Activated T-helper 17 cell treated with anti-CD3 and anti-CD28 coated beads, Interleukin-2, amount 50 U/mL, for 72 hours (primary cell): Measurements from ENCODE around the gene CLEC5A. TPM values are rescaled to one million over a fixed set of nuclear protein-coding genes. Genes with fewer than 3 reads are reported as not detected.
A peak's percentile ranks its signal among the peaks of the same experiment; 100 is the strongest.
"Not testable (repeated sequence)": the region's sequence is repeated elsewhere in the genome, so short reads cannot be mapped to it uniquely, and the experiment has no call there.

Experiments used
- ATAC-seq: fragments of 150-1000 bp; cut with Tn5 transposase; replicated peaks from 2 replicates; pipeline ENCODE4 v1.10.0; 2021; ENCODE audit warnings: mild to moderate bottlenecking, moderate library complexity
- H3K27ac Mint-ChIP-seq: one replicate; pipeline ENCODE4 v1.8.0; 2022; ENCODE audit warnings: mixed read lengths
- H3K27me3 Mint-ChIP-seq: one replicate; pipeline ENCODE4 v1.8.0; 2022; ENCODE audit warnings: mixed read lengths
- H3K36me3 Mint-ChIP-seq: one replicate; pipeline ENCODE4 v1.8.0; 2022; ENCODE audit warnings: low read depth, mild to moderate bottlenecking, mixed read lengths
- H3K4me1 Mint-ChIP-seq: one replicate; pipeline ENCODE4 v1.8.0; 2022; ENCODE audit warnings: mixed read lengths
- H3K4me3 Mint-ChIP-seq: one replicate; pipeline ENCODE4 v1.8.0; 2022; ENCODE audit warnings: mild to moderate bottlenecking, mixed read lengths
- H3K9me3 Mint-ChIP-seq: one replicate; pipeline ENCODE4 v1.8.0; 2022; ENCODE audit warnings: mixed read lengths
- total RNA-seq, 2 donors: library from RNA; stranded (reverse); gene quantifications; one replicate each; pipeline ENCODE4 v1.2.3, GENCODE V29; 2022

Gene CLEC5A
- total RNA-seq: not detected

GRCh38 chr7:141946796-141947195 is at the start of gene CLEC5A:
Gene CLEC5A, minus strand, starts transcription at chr7:141946974. Its CDS starts 682 bp downstream, at chr7:141946292.
- Mint-ChIP-seq H3K4me3 (no peak within 1 kb of the TSS), H3K4me1 (no peaks in the 10 kb centered on the region), H3K9me3 (no peaks in the 10 kb centered on the region), H3K27ac (no peak within 1 kb of the TSS), H3K36me3 (no peaks in the 10 kb centered on the region), H3K27me3 (peaks cover 9% of the 10 kb centered on the region)
- ATAC-seq: no peak

DNA sequence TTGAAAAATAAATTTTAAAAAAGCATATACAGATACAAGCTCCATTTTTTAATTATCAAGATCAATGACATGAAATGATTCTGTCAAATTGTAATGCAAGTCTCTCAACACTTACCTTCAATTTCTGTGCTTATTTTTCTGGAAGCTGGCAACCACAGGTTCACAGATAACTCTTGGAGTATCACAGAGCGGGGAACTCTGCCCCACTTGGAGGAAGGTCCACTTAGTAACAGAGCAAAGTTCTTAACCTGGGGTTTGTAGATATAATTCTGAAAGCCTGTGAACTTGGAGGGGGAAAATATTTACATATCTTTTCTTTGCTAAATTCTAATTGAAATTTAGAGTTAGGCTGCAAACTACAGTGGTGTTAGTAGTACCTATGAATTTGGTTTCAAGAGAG is 46.6 kb upstream of the CLEC5A start:
- ATAC-seq: no peak
- Mint-ChIP-seq H3K4me1 (no peaks in the 10 kb centered on the region), H3K27ac (no peak overlapping the region), H3K36me3 (no peaks in the 10 kb centered on the region), H3K27me3 (peaks cover 10% of the 10 kb centered on the region), H3K9me3 (no peaks in the 10 kb centered on the region), H3K4me3 (no peak overlapping the region)

- ATAC-seq: no peak
- no peaks in the 10 kb centered on the region for H3K36me3 Mint-ChIP-seq
- no peaks in the 10 kb centered on the region for H3K4me1 Mint-ChIP-seq
- peaks cover 10% of the 10 kb centered on the region for H3K27me3 Mint-ChIP-seq
- H3K4me3 Mint-ChIP-seq: no peak overlapping the region
- no peak overlapping the region for H3K27ac Mint-ChIP-seq
- H3K9me3 Mint-ChIP-seq: no peaks in the 10 kb centered on the region
Measured at GRCh38 chr7:141992688-141993087, 45.9 kb upstream of the CLEC5A start.

- Mint-ChIP-seq H3K4me1 (no peaks in the 10 kb centered on the region), H3K27ac (no peak overlapping the region), H3K4me3 (no peak overlapping the region), H3K36me3 (no peaks in the 10 kb centered on the region), H3K27me3 (peaks cover 10% of the 10 kb centered on the region), H3K9me3 (no peaks in the 10 kb centered on the region)
- no peak for ATAC-seq
Measured at GRCh38 chr7:141992156-141992555, 45.4 kb upstream of the CLEC5A start.

- no peaks in the 10 kb centered on the region for H3K36me3 Mint-ChIP-seq
- H3K4me3 Mint-ChIP-seq: no peak overlapping the region
- no peak for ATAC-seq
- H3K9me3 Mint-ChIP-seq: no peaks in the 10 kb centered on the region
- no peak overlapping the region for H3K27ac Mint-ChIP-seq
- H3K4me1 Mint-ChIP-seq: no peaks in the 10 kb centered on the region
- peaks cover 4% of the 10 kb centered on the region for H3K27me3 Mint-ChIP-seq
Measured at GRCh38 chr7:141991140-141991539, 44.4 kb upstream of the CLEC5A start.

GRCh38 chr7:141990011-141990725 is 43.4 kb upstream of the CLEC5A start:
- no peak overlapping the region for H3K27ac Mint-ChIP-seq
- no peaks in the 10 kb centered on the region for H3K9me3 Mint-ChIP-seq
- H3K36me3 Mint-ChIP-seq: no peaks in the 10 kb centered on the region
- H3K4me1 Mint-ChIP-seq: no peaks in the 10 kb centered on the region
- ATAC-seq: no peak
- peaks cover 4% of the 10 kb centered on the region for H3K27me3 Mint-ChIP-seq
- no peak overlapping the region for H3K4me3 Mint-ChIP-seq

DNA sequence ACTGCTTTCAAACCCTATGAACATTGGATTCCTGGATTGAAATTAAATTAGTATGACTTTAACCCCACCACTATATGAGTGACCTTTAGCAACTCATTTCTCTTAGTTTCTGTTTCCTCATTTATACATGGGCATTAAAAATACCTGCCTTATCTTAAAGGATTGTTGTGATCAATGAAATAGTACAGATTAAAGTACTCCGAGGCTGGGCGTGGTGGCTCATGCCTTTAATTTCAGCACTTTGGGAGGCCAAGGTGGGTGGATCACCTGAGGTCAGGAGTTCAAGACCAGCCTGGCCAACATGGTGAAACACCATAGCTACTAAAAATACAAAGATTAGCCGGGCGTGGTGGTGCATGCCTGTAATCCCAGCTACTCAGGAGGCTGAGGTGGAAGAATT is 41.0 kb upstream of the CLEC5A start:
- H3K27me3 Mint-ChIP-seq, H3K4me3 Mint-ChIP-seq, H3K36me3 Mint-ChIP-seq, ATAC-seq, H3K9me3 Mint-ChIP-seq, H3K27ac Mint-ChIP-seq, H3K4me1 Mint-ChIP-seq: not testable (repeated sequence)

DNA sequence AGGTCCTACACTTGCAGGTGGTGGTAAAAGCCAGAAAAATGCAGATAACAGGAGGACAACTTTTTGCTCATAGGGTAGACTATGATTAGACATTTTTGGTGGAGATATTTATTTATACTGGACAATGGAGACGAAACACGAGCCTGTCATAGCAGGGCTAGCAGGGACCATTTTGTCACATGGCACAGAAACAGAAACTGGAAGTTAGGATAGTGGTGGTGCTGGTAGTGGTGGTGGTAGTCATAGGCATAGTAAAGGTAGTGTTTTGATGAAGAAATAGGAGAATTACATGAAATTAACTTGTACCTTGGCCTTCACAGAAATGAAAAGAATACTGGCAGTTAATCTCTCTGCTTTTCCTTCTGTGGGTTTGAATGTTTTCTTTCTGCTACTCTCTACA is 40.1 kb upstream of the CLEC5A start:
- ATAC-seq: no peak
- Mint-ChIP-seq H3K9me3 (no peaks in the 10 kb centered on the region), H3K27ac (no peak overlapping the region), H3K36me3 (no peaks in the 10 kb centered on the region), H3K4me1 (no peaks in the 10 kb centered on the region), H3K4me3 (no peak overlapping the region), H3K27me3 (peaks cover 4% of the 10 kb centered on the region)

DNA sequence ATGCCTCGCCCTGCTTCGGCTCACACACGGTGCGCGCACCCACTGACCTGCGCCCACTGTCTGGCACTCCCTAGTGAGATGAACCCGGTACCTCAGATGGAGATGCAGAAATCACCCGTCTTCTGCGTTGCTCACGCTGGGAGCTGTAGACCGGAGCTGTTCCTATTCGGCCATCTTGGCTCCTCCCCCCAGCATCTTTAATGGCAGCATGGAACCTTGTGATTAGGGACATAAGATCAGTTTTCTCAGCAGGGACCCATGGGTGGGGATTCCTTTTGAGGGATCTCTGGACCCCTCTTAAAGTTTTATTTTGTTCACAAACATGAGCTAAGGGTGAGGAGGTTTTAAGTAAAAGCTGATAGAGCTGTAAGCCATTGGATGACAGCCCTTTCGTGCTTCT is 39.2 kb upstream of the CLEC5A start:
- ATAC-seq, H3K36me3 Mint-ChIP-seq, H3K27me3 Mint-ChIP-seq, H3K27ac Mint-ChIP-seq, H3K4me1 Mint-ChIP-seq, H3K4me3 Mint-ChIP-seq, H3K9me3 Mint-ChIP-seq: not testable (repeated sequence)

- Mint-ChIP-seq H3K27ac (no peak overlapping the region), H3K4me1 (no peaks in the 10 kb centered on the region), H3K36me3 (no peaks in the 10 kb centered on the region), H3K27me3 (no peaks in the 10 kb centered on the region), H3K4me3 (no peak overlapping the region), H3K9me3 (no peaks in the 10 kb centered on the region)
- ATAC-seq: no peak
Measured at GRCh38 chr7:141979568-141979967, 32.8 kb upstream of the CLEC5A start.

DNA sequence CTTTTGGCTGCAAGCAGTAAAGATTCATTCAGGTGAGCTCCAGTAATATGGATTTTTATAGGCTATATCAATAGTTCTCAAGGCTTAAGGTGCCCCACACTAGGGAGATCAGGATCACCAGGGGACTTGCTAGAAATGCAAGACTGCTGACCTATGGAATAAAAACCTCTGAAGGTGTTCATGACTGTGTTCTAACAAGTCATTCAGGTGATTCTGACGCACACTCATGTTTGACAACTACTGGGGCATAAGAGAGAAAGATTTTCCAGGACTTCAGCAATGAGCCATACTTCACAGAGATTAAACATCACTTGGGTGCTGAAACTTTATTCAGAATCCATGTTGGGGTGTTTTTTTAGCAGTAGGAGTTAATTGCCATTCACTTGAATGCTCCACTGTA is 31.6 kb upstream of the CLEC5A start:
- Mint-ChIP-seq H3K9me3 (no peaks in the 10 kb centered on the region), H3K36me3 (no peaks in the 10 kb centered on the region), H3K27ac (no peak overlapping the region), H3K27me3 (no peaks in the 10 kb centered on the region), H3K4me3 (no peak overlapping the region), H3K4me1 (no peaks in the 10 kb centered on the region)
- no peak for ATAC-seq

GRCh38 chr7:141976524-141977245 is 29.9 kb upstream of the CLEC5A start:
- H3K4me1 Mint-ChIP-seq: no peaks in the 10 kb centered on the region
- ATAC-seq: no peak
- H3K36me3 Mint-ChIP-seq: no peaks in the 10 kb centered on the region
- H3K4me3 Mint-ChIP-seq: peak overlapping the region; percentile 73
- H3K9me3 Mint-ChIP-seq: no peaks in the 10 kb centered on the region
- no peaks in the 10 kb centered on the region for H3K27me3 Mint-ChIP-seq
- peak overlapping the region; percentile 73 for H3K27ac Mint-ChIP-seq

- H3K4me1 Mint-ChIP-seq: no peaks in the 10 kb centered on the region
- peak; percentile 88 for ATAC-seq
- peak overlapping the region; percentile 73 for H3K27ac Mint-ChIP-seq
Measured at GRCh38 chr7:141975806-141976523, 29.2 kb upstream of the CLEC5A start.

DNA sequence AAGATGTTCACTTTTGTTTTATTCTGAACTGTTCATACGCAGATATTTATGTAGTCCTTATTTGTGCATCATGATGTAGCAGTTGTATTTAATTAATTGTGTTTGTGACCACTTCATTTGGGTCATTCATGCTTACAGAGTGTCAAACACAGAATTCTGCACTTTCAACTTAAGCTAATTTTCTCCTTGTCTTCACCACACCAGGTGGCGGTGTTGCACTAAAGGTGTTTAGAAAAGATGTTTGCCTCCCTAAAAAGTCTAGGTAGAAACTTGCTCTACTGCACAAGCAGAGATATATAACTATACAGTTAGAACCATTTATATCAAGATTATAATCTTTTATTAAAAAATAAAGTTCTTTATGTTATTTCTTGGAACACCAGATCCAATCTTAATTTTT is 28.1 kb upstream of the CLEC5A start:
- no peaks in the 10 kb centered on the region for H3K27me3 Mint-ChIP-seq
- no peaks in the 10 kb centered on the region for H3K9me3 Mint-ChIP-seq
- ATAC-seq: no peak
- H3K36me3 Mint-ChIP-seq: no peaks in the 10 kb centered on the region
- no peak overlapping the region for H3K4me3 Mint-ChIP-seq
- H3K4me1 Mint-ChIP-seq: no peaks in the 10 kb centered on the region
- H3K27ac Mint-ChIP-seq: no peak overlapping the region

More at GRCh38 chr7:141975806-141976523, 29.2 kb upstream of the CLEC5A start:
- peak overlapping the region; percentile 73 for H3K4me3 Mint-ChIP-seq
- H3K27me3 Mint-ChIP-seq: no peaks in the 10 kb centered on the region
- no peaks in the 10 kb centered on the region for H3K36me3 Mint-ChIP-seq
- H3K9me3 Mint-ChIP-seq: no peaks in the 10 kb centered on the region

DNA sequence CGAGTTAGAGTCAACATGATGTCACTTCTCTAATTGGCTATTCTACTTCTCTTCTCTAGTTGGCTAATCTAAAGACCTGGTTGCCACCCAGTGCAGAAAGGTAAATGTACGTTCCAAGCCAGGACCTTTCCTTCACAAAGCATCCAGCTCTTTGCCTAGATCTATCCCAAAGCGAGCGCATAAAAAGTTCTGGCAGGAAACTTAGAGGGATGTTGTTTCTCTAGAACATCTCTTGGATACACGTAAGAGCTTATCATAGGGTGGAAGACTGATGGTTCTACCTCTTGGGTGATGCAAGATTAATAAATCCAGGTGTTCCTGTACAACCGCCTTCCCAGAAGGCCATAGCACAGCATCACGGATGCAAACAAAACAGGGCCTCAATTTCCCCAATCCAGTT is 26.9 kb upstream of the CLEC5A start, which contains the start of gene TAS2R38:
Gene TAS2R38 (minus strand): TSS at position 101 of the 400 bp plus-strand sequence. CDS start 84 bp downstream, at position 17.
- H3K36me3 Mint-ChIP-seq: no peaks in the 10 kb centered on the region
- H3K27ac Mint-ChIP-seq: no peak within 1 kb of the TSS
- no peak for ATAC-seq
- no peak within 1 kb of the TSS for H3K4me3 Mint-ChIP-seq
- H3K9me3 Mint-ChIP-seq: no peaks in the 10 kb centered on the region
- H3K4me1 Mint-ChIP-seq: no peaks in the 10 kb centered on the region
- H3K27me3 Mint-ChIP-seq: no peaks in the 10 kb centered on the region
